ENCODE results near the gene OSBPL2.

GRCh38 chr20:62244644-62245108, 6.4 kb downstream of the OSBPL2 start:
- TF ChIP-seq POLR2A (IDR thresholded peaks at IDR 0.05) (no peak), CTCF (IDR thresholded peaks at IDR 0.05) (no peak)
